SW480 (cell line): Measurements from ENCODE around the gene HSD3B7.

Experiments used
- DNase-seq: peaks from one replicate; pipeline ENCODE4 v3.0.0-alpha.2; 2016; ENCODE audit warnings: low spot score

HSD3B7 gene

GRCh38 chr16:31023627-31024226, 38.7 kb downstream of the HSD3B7 start:
- no peak for DNase-seq

- no peak for DNase-seq
Measured at GRCh38 chr16:31025339-31025738, 40.3 kb downstream of the HSD3B7 start.

- DNase-seq: no peak
Measured at GRCh38 chr16:31029272-31029671, 44.3 kb downstream of the HSD3B7 start.

DNA sequence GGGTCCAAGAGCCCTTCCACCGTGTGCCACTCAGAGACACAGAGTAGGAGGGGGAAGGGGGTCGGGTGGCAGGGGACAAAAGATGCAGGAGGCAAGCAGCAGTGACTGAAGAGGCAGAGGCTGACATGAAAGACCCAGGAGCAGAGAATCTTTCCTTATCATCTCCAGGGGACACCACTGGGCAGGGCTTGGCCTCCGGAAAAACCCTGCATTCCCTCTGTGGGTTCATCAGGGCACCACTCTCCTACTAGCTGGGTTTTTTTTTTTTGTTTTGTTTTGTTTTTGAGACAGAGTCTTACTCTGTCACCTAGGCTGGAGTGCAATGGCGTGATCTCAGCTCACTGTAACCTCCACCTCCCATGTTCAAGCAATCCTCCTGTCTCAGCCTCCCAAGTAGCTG, 46.3 kb downstream of the HSD3B7 start:
- no peak for DNase-seq

- peak; percentile 92 for DNase-seq
Measured at GRCh38 chr16:31032736-31033708, 48.0 kb downstream of the HSD3B7 start, which contains the start of gene STX4. Gene STX4, plus strand, starts transcription at chr16:31033558. Its CDS starts 248 bp downstream, at chr16:31033806.

- DNase-seq: peak; percentile 70
Measured at GRCh38 chr16:31033709-31034492, 48.9 kb downstream of the HSD3B7 start.

DNA sequence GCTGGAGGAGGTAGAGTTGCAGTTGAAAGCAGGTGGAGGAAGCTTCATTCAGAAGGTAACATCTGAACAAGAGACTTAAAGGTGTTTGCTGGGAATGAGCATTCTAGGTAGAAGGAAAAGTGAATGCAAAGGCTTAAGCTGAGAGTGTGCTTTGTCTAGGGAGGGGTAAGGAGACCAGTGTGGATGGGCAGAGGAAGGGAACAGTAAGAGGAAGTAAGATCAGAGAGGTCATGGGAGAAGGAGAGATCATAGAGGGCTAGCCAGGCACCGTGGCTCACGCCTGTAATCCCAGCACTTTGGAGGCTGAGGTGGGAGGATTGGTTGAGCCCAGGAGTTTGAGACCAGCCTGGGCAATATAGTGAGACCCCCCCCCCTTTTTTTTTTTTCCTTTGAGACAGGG, 51.7 kb downstream of the HSD3B7 start:
- DNase-seq: no peak
